IPS-NIHi7 (cell line): ENCODE measurements around the gene NAA11.

Experiments
- DNase-seq: peaks from one replicate; pipeline ENCODE4 v3.0.0; 2012; ENCODE audit warnings: mixed read lengths; ENCODE audit errors: extremely low spot score

Gene NAA11

DNA sequence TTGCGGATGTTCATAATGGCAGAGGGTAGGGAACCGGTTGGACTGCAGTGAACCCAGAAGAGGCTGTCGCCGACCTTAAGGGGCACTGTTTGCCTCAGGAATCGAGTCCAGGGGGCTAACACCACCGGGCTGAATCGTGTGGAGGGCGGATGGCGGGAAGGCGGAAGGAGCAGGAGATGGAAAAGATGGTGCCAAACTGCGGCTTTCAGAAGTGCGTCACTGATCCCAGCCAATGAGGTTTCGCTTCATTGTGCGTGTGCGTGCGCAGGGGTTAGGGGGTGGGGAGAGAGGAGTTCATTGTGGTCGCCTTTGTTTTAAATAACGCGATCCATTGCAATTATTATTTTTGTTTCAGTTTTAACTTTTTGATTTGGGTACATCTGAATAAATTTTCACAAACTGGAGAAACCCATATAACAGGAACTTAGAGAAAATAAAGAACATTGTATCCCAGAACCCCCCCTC, at the start of gene NAA11:
Gene NAA11, minus strand, starts transcription at position 198 of the 465 bp plus-strand sequence. Its CDS starts 184 bp downstream, at position 14.
- no peak for DNase-seq

DNA sequence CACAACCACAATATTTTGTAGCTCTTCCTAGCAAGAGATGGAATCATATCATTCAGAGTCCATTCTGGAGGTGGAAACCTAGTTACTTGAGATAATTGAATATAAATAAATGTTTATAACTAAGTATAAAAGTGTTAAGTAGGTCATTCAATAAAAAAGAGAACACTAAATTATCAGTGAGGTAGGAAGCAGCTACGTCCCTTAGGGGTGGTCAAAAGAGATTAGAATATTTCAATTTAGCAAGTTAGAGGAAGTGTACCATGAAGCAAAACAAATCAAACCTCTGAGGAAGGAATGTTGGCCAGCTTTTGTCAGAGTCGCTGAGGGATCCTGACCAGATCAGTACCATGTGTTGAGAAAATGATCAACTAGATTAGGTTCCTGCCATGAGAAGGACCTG, 44.2 kb upstream of the NAA11 start:
- DNase-seq = no peak

DNA sequence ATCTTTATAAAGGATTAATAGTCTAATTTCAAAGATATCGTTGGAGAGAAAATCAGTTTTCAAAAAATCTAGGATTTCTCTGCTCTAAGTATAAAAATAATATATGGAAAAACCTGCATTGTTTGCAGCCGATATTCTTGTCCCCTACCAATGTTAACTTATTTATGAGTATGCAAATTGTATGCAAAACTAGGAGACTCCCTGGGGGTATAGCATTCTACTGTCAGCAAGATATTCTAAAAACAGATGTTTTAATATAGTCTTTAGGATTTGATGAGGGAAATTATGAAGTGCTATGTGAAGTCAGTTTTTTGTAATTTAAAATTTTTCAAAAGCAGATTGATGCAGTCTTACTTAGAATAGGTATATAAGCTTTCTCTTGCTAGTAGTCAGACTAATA, 41.2 kb upstream of the NAA11 start:
- DNase-seq = no peak

DNA sequence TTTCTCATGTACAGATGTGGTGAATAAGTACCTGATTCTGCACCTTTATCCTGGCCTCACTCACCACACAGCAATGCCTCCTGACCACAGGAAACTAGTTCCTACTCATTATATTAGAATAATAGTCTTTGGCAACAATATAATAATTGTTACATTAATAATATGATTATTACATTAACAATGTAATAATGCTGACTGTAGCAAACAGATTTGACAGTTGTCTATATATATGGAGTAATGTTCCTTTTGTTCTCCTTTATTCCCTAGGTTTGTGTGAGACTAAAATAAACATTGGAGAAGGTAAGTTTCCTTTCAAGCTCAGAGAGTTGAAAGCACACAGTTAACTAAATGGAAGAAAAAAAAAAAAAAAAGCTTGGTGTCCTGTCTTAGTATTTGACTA, 40.6 kb upstream of the NAA11 start:
- no peak for DNase-seq

DNA sequence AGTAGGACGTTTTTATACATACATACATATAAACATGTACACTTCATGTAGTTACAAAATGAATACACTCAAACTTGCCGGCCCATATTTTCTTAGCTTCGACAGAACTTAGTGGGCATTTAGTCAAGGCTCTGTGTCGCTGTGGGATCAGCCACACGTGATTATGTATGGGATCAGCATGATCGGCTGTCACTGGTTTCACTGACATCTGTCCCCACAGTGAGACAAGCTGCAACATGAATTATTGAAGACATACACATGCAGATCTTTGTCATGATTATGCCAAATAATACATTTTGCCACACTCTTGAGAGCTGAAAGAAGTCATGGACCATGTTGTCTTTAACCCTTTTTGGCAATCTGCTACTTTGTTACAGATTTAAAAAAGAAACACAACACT, 38.2 kb upstream of the NAA11 start:
- DNase-seq = no peak

DNA sequence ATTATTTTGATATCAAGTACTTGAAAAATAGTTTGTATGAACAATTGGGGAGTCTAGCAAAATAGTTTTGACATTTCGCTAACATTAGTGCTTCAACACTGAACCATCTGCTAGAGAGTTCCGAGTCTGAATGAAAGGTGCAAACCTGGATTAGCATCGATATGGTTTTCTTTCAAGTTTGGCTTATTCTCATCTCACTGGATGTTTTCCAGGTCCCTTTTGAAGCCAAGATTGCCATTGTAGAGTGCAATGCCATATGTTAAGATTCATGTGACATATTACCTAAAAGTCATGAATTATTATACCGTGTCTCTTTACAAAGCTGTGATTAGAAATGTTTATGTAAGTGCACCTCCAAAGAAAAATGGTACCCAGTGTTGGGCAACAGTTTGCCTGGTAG, 36.8 kb upstream of the NAA11 start:
- no peak for DNase-seq

DNA sequence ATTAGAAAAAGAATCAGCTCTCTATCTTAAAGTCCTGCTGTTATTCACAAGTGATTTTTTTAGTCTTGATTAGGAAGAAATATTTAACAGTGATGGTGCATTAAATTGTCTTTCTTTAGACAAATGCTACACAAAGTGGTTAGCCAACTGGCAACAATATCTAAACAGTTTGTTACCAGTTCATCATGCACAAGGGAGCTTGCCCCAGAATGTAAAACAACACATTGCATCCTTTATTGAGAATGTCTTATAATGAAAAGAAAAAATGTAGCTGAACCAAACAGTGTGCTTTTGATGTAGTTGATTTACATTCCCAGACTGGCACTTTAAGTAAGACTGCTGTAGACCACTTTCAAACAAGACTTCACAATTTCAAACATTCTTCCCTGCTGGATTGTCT, 34.1 kb upstream of the NAA11 start:
- DNase-seq = no peak

DNA sequence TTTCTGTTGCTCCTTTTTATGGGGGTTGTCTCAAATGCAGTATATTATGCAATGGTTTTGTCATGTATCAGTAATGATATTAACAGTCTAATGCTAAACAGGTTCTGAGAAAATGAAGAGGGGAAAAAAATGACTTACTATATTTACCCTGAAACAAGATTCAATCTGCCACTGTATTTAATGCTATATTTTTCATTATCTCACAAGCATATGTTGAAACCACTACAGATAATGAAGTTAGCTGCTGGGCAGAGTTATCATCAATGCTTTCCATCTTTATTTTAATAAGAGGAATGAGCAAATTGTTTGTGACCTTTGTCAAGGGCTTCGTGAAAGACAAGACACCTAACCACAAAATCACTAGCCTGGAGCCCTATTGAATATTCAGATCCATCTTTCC, 32.6 kb upstream of the NAA11 start:
- DNase-seq = no peak

DNA sequence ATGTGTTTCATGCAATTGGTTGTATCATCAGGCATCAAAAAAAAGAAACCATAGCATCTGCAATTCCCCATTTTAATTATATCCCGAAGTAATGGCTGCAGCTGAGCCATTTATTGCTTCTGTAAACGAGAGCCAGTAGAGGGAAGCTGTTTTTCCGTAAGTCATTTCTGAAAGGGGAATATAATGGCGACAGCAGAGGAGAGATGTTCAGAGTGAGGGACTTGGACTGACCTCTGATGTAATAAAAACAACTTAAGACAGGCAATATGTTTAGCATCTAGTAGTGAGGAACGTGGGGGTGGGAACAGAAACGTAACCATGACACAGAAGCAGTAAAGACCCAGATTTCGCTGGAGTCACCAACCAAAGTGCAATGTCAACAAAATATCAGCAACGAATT, 31.5 kb upstream of the NAA11 start:
- no peak for DNase-seq

DNA sequence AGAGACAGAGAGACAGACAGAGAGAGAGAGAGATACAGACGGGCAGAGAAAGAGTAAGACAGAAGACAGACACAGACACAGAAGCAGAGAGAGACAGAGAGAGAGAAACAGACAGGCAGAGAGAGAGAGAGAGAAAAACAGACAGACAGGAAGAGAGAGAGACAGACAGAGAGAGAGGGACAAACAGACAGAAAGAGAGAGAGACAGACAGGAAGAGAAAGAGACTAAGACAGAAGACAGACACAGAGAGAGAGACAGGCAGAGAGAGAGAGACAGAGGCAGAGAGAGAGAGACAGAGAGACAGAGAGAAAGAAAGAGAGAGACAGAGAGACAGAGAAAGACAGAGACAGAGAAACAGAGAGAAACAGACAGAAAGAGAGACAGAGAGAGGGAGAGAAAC, 27.2 kb upstream of the NAA11 start:
- DNase-seq = no peak

DNA sequence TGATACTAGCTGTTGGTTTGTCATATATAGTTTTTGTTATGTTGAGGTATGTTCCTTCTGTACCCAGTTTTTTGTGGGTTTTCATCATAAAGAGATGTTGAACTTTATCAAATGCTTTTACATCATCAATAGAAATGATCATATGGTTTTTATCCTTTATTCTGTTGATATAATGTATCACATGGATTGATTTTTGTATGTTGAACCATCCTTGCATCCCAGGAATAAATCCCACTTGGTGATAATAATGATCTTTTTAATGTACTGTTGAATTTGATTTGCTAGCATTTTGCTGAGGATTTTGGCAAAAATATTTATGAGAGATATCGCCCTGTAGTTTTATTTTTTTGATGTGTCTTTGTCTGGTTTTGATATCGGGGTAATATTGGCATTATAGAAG, 22.5 kb upstream of the NAA11 start:
- DNase-seq = no peak

DNA sequence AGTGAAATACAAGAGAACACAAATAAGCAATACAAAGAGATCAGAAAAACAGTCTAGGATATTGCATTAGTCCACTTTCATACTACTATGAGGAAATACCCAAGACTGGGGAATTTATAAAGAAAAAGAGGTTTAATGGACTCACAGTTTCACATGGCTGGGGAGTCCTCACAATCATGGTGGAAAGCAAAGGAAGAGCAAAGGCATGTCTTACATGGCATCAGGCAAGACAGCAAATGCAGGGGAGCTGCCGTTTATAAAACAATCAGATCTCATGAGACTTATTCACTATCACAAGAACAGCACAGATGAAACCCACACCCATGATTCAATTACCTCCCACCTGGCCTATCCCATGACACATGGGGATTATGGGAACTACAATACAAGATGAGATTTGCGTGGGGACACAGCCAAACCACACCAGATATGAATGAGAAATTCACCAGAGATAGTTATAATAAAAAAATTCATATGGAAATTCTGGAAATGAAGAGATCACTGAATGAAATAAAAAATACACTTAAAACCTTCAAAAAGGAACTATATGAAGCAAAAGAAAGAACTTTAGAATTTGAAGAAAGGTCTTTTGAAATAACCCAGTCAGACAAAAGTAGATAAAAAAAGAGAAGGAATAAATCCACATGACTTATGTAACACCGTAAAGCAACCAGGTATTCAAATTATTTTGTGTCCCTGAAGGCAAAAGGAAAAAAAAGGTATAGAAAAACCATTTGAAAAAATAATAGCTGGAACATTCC, 16.2 kb upstream of the NAA11 start:
- no peak for DNase-seq

DNA sequence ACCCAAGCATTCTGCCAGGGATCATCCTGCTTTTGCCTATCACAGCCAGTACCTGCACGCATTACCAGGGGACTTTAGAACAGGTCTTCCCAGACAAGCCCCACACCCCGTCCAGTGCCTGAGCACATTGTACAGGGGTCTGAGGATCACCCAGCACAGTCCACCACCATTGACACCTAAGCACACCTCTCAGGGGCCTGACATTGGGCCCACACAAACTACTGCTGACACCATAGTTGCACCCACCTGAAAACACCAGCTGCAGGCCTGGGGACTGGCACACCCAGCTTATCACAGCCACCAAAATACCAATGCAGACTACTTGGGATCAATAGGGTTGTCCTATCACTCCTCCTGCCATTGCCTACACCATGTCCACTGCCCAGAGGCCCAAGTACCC, 14.7 kb upstream of the NAA11 start:
- no peak for DNase-seq

DNA sequence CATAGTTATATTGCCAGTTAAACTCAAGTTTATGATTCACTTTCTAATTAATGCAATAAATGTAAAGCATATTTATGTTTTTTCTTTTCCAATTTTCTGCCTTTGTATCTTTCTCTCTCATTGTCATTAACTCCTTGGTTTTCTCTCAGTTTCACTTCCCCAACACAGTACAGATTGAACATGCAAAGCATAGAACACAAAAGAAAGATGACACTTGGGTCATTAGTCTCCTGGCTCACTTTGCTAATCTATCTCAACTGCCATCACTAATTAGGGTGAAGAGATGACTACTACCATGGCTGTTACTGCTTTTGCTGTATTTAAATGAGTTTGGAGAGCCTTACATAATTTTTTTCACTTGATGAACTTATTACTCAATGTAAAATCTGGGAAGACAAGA, 12.3 kb upstream of the NAA11 start:
- no peak for DNase-seq

DNA sequence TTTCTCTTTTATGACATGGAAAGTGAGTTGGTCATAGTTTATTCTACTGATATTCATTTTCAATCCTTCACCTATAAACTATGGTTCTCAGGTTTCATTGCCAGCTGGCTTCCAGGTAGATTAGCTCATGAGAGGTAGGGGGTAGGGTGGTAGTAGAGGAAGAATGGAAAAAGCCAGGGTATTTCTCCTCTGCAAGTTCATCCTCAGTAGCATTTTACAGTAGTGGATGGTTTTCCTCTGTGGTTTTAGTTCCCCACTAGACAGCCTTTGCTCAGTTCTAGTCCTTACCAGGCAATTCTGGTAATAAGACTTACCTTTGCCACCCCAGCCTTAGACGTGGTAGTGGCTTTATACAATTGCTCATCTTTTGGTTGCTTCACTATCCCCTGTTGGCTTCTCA, 8.9 kb upstream of the NAA11 start:
- DNase-seq = no peak

DNA sequence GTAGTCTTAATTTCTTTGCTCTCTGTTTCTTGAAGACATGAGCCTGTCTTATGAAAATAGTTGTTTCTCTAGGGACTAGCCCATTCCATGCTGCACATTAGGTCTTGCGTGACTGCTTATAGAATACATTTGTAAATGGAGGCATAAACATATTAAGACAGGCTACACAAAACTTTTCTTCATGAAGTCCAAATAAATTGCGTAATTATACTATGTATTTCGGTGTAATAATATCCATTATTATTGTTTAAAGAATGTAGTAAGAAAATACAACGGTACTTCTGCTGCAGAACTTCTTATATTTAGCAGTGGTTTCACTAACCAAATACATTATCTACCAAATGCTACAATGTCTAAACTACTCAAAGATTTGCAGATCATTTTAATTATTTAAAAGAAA, 8.5 kb upstream of the NAA11 start:
- DNase-seq = no peak

DNA sequence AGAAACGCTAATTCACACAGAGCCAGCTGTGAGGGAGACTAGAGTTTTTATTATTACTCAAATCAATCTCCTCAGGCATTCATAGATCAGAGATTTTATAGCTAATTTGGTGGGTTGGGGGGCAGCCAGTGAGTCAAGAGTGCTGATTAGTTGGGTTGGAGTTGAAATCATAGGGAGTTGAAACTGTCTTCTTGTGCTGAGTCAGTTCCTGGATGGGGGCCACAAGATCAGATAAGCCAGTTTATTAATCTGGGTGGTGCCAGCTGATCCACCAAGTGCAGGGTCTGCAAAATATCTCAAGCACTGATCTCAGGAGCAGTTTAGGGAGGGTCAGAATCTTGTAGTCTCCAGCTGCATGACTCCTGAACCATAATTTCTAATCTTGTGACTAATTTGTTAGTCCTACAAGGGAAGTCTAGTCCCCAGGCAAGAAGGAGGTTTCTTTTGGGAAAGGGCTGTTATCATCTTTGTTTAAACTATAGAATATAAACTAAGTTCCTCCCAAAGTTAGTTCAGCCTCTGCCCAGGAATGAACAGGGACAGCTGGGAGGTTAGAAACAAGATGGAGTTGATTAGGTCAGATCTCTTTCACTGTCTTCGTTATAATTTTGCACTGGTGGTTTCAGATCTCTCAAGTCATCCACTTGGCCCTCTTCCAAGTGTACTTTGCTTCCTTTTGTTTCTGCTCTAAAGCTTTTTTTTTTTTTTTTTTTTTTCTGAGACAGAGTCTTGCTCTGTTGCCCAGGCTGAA, 5.4 kb upstream of the NAA11 start:
- DNase-seq = no peak

DNA sequence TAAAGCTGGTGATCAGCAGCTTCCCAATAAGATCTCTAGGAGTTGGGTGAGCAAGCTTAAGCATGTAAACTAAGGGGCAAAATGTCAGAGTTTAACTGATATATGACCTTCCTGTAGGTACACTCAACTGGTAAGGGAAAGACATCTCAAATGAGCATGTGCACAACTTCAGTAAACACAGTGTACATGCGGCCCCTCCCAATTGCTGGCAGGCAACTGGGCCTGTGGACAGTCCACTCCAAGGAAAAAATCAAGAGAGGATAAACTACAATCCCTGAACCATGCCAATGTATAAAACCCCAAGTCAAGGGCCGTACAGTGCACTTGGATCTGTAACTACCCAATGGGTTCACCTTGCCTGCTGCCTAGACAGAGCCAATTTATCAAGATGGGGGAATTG, 4.9 kb upstream of the NAA11 start:
- DNase-seq = no peak

DNA sequence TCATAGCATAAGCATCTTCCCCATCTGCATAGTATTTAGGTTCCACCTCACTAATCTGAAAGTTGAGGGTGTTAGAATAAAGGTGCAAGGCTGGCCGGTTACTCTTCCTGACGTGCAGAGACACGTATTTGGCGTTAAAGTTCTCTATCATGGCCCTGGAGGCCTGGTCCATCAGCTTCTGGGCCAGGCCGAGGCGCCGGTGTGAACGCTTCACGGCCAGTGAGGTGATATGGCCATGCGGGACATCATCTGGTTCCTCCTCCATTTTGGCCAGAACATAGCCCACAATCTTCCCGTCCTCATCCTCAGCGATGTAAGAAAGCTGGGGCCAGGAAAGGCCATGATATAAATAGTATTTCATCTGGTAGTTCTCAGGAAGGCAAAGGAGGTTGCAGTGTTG, 425 bp downstream of the NAA11 start:
- no peak for DNase-seq

DNA sequence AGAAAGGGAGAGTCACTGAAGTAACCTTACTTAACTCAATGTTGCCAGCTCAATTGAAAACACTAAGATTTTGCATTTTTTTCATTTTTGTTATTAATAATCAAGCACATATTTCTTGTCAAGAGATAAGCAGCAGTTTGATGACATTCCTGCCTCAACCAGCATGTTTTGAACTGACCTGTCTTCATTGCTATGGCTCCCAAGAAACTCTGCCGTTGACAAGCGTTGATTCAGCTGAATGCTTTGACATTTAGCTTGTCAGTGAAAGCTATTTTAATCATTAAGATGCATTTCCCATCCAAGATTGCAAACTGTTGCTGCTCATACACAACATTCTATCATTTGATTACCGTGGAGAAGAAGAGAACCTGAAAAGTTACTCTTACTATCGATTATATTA, 5.9 kb downstream of the NAA11 start:
- DNase-seq = no peak

DNA sequence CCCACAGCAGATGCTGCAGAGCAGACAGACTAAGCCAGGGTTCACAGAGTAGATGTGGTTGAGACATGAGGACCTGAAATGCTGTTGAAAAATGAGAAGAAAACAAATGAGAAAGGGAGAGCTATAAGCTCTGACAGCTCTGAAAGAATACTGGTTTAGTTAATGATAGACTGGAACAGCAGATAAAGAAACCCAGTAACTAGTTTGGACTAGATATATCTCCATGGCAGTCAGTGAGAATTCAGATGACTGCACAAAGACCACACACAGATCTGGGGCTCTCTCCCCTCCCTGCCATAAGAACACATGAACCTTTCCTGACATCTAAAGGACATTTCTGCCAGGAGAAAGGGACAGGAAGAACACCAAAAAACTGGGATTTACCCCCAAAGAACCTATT, 8.2 kb downstream of the NAA11 start:
- no peak for DNase-seq

DNA sequence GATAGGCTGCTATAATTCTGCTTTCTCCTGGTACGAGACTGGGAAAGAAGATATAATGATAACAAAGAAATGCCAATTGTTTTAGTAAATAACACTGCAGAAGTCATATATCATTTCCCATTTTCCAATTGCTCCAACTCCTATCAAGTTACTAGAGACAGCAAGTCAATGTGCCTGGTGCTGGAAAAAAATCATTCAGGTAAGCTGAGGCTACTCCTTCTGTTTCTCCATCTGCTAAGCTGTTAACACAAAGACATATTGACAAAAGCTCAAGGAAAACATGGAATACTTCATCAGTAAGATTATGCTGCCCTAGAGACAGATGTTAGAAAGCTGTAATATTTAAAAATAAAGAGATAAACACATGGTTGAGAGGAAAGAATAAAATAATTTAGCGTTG, 10.0 kb downstream of the NAA11 start:
- no peak for DNase-seq

DNA sequence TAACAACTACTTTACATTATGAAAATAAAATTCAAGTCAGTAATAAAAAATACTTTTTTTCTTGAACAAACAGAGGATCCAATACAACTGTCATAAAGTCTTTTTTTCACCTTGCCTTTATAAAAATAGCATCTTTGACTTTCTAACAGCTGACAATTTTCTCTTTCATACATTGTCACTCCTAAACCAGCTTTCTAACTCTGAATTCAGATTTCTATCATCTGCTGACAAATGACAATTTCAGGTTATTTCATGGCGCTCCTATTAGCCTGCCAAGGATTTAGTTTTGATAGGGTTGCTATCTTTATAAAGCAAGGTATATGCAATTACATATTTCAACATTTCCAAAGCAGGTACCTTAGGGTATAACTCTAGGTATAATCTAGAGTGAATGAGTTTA, 14.6 kb downstream of the NAA11 start:
- no peak for DNase-seq
